ENCODE data around the gene SPATA4. TPM values are rescaled to one million over a fixed set of nuclear protein-coding genes. Genes with fewer than 3 reads are reported as not detected.

SPATA4 gene
- total and polyA plus RNA-seq, 7 donors: 0.08 to 1.7 (median 0.75) TPM

- no peaks in the 10 kb centered on the region for H3K9me3 ChIP-seq
- no peaks in the 10 kb centered on the region for H3K36me3 ChIP-seq (ENCODE audit: insufficient read depth in 1 of 2, low read depth in 1 of 2)
- TF ChIP-seq CTCF (IDR thresholded peaks at IDR 0.05): no peak
- no peak for ATAC-seq
- no peak for DNase-seq
- no peak overlapping the region for H3K27ac ChIP-seq
- 76 to 80% (median 79%) methylated on average over 2 of the region's 2 CpGs for WGBS, 3 donors
- H3K27me3 ChIP-seq (ENCODE audit: insufficient read depth in 3 of 3, low read length in 2 of 3): no peaks in the 10 kb centered on the region
- no peaks in the 10 kb centered on the region for H3K4me1 ChIP-seq
- intact Hi-C loops (cut with DNase I): no loop called here
- H3K4me3 ChIP-seq: no peak overlapping the region
Measured at GRCh38 chr4:176134670-176135069, 60.7 kb downstream of the SPATA4 start.

Other genes starting within 250 kb of the SPATA4 start
- under 1 TPM; 0.46 to 0.75 (median 0.49) TPM for gene WDR17, start 129.7 kb downstream of the SPATA4 start, total RNA-seq
- gene WDR17, start 129.7 kb downstream of the SPATA4 start, polyA plus RNA-seq: under 1 TPM; 0.08 to 0.26 (median 0.08) TPM
- gene ASB5, start 73.6 kb upstream of the SPATA4 start, total RNA-seq: 100 to 1,000 TPM; 247 to 661 (median 465) TPM
- gene ASB5, start 73.6 kb upstream of the SPATA4 start, polyA plus RNA-seq: 1,000 to 10,000 TPM in 1 of 3 donors, 100 to 1,000 TPM in 2; 456 to 1,213 (median 601) TPM
- gene SPCS3, start 124.4 kb upstream of the SPATA4 start, total RNA-seq: 10 to 100 TPM; 32.8 to 75.8 (median 52.3) TPM
- gene SPCS3, start 124.4 kb upstream of the SPATA4 start, polyA plus RNA-seq: 10 to 100 TPM; 20.8 to 44.8 (median 32.6) TPM

Measured in psoas muscle (tissue), 8 donors.